VCaP (cell line): ENCODE data around the gene CRABP1.

ENCODE experiments used
- H3K27ac ChIP-seq: fragments of 450-650 bp; 2 replicates; pipeline ENCODE4 v1.5.1; 2017
- TF ChIP-seq, protein P1 (sequence below): fragments of 450-650 bp; conservative IDR thresholded peaks from 2 replicates; pipeline ENCODE4 v1.5.1; 2017; ENCODE audit warnings: mild to moderate bottlenecking, moderate library complexity

Gene CRABP1

DNA sequence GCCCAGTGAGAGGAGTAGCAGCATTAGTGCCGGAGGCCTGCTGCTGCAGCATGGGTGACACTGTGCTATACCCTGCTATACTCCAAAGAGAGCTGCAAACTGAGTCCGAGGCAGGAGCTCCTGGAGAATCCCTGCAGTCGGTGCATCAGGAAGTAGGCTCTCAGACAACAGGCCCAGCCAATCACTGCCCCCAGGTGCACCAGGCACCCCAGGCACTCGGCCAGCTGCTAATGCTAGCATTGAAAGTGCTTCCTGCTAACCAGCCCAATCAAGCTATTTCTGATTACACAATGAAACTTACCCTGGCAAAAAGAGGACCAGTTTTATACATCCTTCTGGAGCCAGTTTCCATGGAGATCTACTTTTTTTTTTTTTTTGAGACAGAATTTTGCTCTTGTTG, 52.3 kb downstream of the CRABP1 start:
- H3K27ac ChIP-seq = peak overlapping the region; percentile 47
- TF ChIP-seq, protein P1, sequence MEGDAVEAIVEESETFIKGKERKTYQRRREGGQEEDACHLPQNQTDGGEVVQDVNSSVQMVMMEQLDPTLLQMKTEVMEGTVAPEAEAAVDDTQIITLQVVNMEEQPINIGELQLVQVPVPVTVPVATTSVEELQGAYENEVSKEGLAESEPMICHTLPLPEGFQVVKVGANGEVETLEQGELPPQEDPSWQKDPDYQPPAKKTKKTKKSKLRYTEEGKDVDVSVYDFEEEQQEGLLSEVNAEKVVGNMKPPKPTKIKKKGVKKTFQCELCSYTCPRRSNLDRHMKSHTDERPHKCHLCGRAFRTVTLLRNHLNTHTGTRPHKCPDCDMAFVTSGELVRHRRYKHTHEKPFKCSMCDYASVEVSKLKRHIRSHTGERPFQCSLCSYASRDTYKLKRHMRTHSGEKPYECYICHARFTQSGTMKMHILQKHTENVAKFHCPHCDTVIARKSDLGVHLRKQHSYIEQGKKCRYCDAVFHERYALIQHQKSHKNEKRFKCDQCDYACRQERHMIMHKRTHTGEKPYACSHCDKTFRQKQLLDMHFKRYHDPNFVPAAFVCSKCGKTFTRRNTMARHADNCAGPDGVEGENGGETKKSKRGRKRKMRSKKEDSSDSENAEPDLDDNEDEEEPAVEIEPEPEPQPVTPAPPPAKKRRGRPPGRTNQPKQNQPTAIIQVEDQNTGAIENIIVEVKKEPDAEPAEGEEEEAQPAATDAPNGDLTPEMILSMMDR = no peak

DNA sequence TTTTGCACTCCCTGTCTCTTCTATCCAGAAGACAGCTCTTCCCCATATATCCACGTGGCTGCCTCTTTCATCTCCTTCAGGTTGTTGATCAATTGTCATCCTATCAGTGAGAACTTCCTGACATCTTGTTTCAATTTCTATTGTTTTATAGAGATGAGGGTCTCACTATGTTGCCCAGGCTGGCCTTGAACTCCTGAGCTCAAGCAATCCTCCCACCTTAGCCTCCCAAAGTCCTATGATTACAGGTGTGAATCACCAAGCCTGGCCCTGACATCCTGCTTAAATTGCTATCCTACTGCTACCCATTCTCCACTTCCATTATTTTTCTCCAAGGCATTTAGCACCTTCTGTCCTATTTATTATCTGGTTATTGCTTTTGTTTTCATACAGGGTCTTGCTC, 53.0 kb downstream of the CRABP1 start:
- TF ChIP-seq, protein P1 = no peak
- peak overlapping the region; percentile 47 for H3K27ac ChIP-seq

DNA sequence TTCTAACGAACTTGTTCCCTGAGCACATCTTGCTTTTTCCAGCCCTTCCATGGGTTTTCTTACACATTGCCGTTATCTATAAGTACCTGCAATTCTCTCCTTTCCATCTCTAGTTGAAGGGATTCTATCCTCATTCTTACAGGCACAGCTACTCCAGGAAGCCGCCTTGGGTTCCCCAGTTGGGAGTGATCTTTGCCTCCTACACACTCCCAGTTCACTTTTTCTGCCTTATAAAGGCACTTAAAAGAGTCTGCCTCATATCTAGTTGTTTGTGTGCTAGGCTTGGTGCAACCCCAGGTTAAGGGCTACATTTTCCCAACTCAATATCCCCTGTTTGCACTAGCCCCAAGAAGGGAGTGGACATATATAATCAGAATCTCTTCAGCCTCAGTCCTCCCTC, 53.9 kb downstream of the CRABP1 start:
- TF ChIP-seq, protein P1 = no peak
- no peak overlapping the region for H3K27ac ChIP-seq

DNA sequence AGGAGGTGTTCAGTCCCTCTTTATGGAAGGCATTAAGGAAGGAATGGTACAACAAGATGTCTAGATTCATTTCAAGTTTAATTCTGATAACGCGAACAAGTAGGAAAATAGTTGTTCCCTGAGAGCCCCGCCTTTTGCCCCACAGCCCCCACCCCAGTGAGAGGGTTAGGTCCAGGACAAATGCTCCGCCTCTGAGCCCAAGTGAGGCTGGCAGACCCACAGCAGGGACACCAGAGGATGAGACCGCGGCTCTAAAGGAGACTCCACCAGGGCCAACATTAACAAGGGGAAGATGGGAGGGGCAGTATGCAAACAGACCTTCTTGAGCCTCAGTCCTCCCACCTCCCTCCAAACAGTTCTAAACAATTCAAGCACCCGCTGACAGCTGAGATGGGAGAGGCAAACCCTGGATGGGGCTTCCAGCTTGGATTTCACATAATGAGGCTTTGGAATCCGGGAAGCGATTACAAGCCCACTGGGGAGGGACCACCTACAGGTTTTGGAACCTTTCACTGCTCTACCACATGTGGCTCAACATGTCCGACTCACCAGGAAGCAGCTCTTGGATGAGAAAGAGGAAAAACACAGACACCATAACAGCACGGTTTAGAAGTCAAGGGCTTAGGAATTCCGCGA, 54.9 kb downstream of the CRABP1 start:
- TF ChIP-seq, protein P1 = no peak
- H3K27ac ChIP-seq = no peak overlapping the region

DNA sequence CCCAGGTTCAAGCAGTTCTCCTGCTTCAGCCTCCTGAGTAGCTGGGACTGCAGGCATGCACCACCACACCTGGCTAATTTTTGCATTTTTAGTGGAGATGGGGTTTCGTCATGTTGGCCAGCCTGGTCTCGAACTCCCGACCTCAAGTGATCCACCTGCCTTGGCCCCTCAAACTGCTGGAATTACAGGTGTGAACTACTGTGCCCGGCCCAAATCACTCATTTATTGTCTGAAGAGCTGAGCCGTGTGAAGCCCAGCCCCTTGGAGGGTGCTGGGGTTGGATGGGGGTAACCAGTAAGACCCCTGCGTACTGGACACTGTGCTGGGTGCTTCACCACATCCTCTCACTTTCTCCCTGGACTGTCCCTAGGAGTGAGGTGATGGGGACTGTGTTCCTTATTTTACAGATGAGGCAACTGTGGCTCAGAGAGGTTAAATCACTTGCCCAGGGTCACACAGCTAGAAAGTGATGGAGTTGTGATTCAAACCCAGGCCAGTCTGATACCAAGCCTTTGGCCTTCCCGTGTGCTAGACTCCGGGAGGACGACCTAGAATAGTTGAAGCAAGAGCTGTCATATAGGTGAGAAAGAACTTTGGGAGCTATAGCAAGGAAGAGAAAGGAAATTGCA, 56.1 kb downstream of the CRABP1 start:
- peak overlapping the region; percentile 35 for H3K27ac ChIP-seq

DNA sequence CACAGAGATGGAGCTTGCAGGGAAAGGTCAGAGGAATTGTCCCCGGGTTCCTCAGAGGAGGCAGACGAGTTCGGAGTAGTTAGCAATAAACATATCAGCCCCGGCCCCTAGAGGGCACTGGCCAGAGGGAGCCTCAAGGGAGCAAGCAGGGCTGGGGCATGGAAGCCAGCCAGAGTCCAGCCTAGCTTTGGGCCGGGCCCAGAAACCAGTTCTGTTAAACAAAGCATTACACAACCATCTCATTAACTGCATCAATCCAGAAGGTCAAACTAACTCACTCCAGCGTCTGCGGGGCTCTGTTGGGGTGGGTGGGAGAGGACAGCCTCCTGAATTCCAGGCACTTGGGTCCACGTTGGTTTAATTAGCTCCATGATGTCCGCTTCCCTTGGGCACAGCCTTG, 56.8 kb downstream of the CRABP1 start:
- TF ChIP-seq, protein P1 = peak; percentile 90
- peak overlapping the region; percentile 35 for H3K27ac ChIP-seq

More for the DNA sequence above, 56.1 kb downstream of the CRABP1 start:
- TF ChIP-seq, protein P1 = no peak

DNA sequence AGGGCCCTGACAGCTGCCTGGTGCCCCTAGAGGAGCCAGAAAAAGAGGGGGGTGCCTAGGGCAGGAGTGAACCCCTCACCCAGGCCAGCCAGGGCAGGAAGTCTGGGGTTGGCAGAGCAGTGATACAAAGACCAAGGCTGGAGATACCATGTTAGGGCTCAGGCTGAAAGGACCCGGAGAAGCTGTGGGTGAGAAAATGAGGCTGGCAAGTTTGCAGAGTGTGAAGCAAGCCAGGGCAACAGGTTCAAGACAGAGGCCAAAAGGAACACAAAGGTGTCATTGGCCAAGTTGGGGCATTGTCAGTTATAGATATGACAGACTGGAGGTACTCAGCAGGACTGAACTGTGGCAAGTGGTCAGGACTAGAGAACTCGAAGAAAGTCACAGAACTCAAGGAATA, 57.2 kb downstream of the CRABP1 start:
- H3K27ac ChIP-seq = peak overlapping the region; percentile 35
- TF ChIP-seq, protein P1 = no peak
